ENCODE measurements around the gene MARCHF10. TPM values are rescaled to one million over a fixed set of nuclear protein-coding genes. Genes with fewer than 3 reads are reported as not detected.

MARCHF10 gene
- polyA plus RNA-seq, 3 donors, result not detected

DNA sequence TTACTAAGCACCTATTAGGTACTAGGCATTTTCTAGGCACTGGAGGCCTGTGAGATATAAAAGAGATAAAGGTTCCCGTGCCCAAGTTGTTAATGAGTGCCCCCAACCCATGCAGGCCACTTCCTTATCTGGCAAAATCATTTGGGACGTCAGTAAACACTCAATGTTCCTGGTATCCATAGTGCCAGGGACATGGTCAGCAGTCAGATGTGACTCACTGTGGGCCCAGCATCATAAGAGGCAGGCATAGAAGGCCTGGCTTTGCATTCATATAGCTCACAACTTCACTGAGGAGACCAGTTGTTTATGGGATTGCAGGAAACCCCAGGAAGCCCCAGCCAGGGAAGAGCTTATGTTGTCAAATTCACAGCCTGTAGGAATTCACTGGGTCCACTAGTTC lies 99.5 kb downstream of the MARCHF10 start:
- Histone ChIP-seq H3K27me3 (ENCODE audit: control insufficient read depth in 2 of 2, insufficient read depth in 2 of 2, low read length in 2 of 2) (peaks cover 0 to 19% of the 10 kb centered on the region in 2 donors), H4K20me1 (ENCODE audit: insufficient read depth, low read length) (no peaks in the 10 kb centered on the region), H3K9me3 (replicated peaks in 1 of 2; ENCODE audit: control insufficient read depth in 1 of 2, insufficient read depth in 1 of 2, low read length in 2 of 2) (peaks cover 0 to 8% of the 10 kb centered on the region in 2 donors), H3K4me1 (ENCODE audit: control insufficient read depth in 1 of 2, insufficient read depth in 2 of 2, low read length in 2 of 2) (peaks cover 7 to 9% of the 10 kb centered on the region in 2 donors), H3K4me3 (replicated peaks in 1 of 3; ENCODE audit: low read depth in 2 of 3, low read length in 3 of 3) (no peak overlapping the region), H2AFZ (ENCODE audit: insufficient read depth, low read depth, low read length, poor library complexity, severe bottlenecking) (no peak overlapping the region), H3K9ac (ENCODE audit: insufficient read depth, low read length, poor library complexity, severe bottlenecking) (no peak overlapping the region), H3K27ac (ENCODE audit: low read depth in 1 of 2, low read length in 2 of 2) (no peak overlapping the region), H3K79me2 (ENCODE audit: insufficient read depth, low read length) (no peaks in the 10 kb centered on the region), H3K4me2 (replicated peaks; ENCODE audit: extremely low read depth, low read length, poor library complexity, severe bottlenecking) (no peak overlapping the region), H3K36me3 (replicated peaks in 1 of 2; ENCODE audit: control insufficient read depth in 1 of 2, insufficient read depth in 2 of 2, low read length in 2 of 2) (no peaks in the 10 kb centered on the region)
- Mint-ChIP-seq H3K4me1 (peaks cover 6% of the 10 kb centered on the region), H3K36me3 (no peaks in the 10 kb centered on the region), H3K9me3 (peaks cover 0 to 15% (median 9%) of the 10 kb centered on the region in 7 donors), H3K4me3 (no peak overlapping the region), H3K27ac (no peak overlapping the region), H3K27me3 (ENCODE audit: low read depth in 3 of 3) (peaks cover 17 to 37% (median 21%) of the 10 kb centered on the region in 3 donors)
- intact Hi-C loops (cut with micrococcal nuclease), result loop anchor here in 1 of 2 donors (10.0 kb wide), 1 partner anchor 696 kb away; no protein-coding TSS in a partner anchor
- no peak for DNase-seq
- TF ChIP-seq, protein P1, sequence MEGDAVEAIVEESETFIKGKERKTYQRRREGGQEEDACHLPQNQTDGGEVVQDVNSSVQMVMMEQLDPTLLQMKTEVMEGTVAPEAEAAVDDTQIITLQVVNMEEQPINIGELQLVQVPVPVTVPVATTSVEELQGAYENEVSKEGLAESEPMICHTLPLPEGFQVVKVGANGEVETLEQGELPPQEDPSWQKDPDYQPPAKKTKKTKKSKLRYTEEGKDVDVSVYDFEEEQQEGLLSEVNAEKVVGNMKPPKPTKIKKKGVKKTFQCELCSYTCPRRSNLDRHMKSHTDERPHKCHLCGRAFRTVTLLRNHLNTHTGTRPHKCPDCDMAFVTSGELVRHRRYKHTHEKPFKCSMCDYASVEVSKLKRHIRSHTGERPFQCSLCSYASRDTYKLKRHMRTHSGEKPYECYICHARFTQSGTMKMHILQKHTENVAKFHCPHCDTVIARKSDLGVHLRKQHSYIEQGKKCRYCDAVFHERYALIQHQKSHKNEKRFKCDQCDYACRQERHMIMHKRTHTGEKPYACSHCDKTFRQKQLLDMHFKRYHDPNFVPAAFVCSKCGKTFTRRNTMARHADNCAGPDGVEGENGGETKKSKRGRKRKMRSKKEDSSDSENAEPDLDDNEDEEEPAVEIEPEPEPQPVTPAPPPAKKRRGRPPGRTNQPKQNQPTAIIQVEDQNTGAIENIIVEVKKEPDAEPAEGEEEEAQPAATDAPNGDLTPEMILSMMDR (IDR thresholded peaks at IDR 0.05), result no peak
- WGBS (ENCODE audit: insufficient coverage), result 58% methylated on average over 1 of the region's 2 CpGs

DNA sequence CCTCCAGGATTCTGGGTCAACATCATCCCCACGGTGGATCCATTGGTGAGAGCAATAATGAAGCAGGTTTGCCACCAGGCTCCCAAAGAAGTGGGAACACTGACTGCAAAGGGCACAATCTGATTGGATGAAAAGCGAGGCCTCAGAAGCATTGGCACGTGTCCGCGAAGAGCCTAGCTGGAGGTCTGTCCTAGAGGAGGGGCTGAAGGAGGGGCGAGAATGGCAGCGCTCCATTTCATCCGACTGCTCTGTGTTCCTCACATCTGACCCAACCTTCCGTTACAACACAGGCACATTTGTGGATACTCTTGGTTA lies 100.7 kb downstream of the MARCHF10 start:
- Mint-ChIP-seq H3K4me3 (no peak overlapping the region), H3K27me3 (ENCODE audit: low read depth in 3 of 3) (peaks cover 20 to 43% (median 21%) of the 10 kb centered on the region in 3 donors), H3K9me3 (peaks cover 0 to 15% (median 9%) of the 10 kb centered on the region in 7 donors), H3K27ac (no peak overlapping the region), H3K36me3 (no peaks in the 10 kb centered on the region), H3K4me1 (peaks cover 9% of the 10 kb centered on the region)
- H3K79me2 ChIP-seq (ENCODE audit: insufficient read depth, low read length), result no peaks in the 10 kb centered on the region
- TF ChIP-seq, protein P1 (IDR thresholded peaks at IDR 0.05), result no peak
- H3K4me1 ChIP-seq (ENCODE audit: control insufficient read depth in 1 of 2, insufficient read depth in 2 of 2, low read length in 2 of 2), result peaks cover 9 to 12% of the 10 kb centered on the region in 2 donors
- no peaks in the 10 kb centered on the region for H3K36me3 ChIP-seq (replicated peaks in 1 of 2; ENCODE audit: control insufficient read depth in 1 of 2, insufficient read depth in 2 of 2, low read length in 2 of 2)
- H3K9me3 ChIP-seq (replicated peaks in 1 of 2; ENCODE audit: control insufficient read depth in 1 of 2, insufficient read depth in 1 of 2, low read length in 2 of 2), result peaks cover 0 to 8% of the 10 kb centered on the region in 2 donors
- 100% methylated on average over 1 of the region's 9 CpGs for WGBS (ENCODE audit: insufficient coverage)
- H3K9ac ChIP-seq (ENCODE audit: insufficient read depth, low read length, poor library complexity, severe bottlenecking), result no peak overlapping the region
- intact Hi-C loops (cut with micrococcal nuclease), result loop anchor here in 1 of 2 donors (10.0 kb wide), 1 partner anchor 697 kb away; no protein-coding TSS in a partner anchor
- no peak overlapping the region for H3K27ac ChIP-seq (ENCODE audit: low read depth in 1 of 2, low read length in 2 of 2)
- no peak for DNase-seq
- H3K4me2 ChIP-seq (replicated peaks; ENCODE audit: extremely low read depth, low read length, poor library complexity, severe bottlenecking), result no peak overlapping the region
- H4K20me1 ChIP-seq (ENCODE audit: insufficient read depth, low read length), result no peaks in the 10 kb centered on the region
- peaks cover 0 to 20% of the 10 kb centered on the region in 2 donors for H3K27me3 ChIP-seq (ENCODE audit: control insufficient read depth in 2 of 2, insufficient read depth in 2 of 2, low read length in 2 of 2)
- no peak overlapping the region for H3K4me3 ChIP-seq (replicated peaks in 1 of 3; ENCODE audit: low read depth in 2 of 3, low read length in 3 of 3)
- H2AFZ ChIP-seq (ENCODE audit: insufficient read depth, low read depth, low read length, poor library complexity, severe bottlenecking), result no peak overlapping the region

Data from CD14-positive monocyte (primary cell).